HK-2 (cell line): Measurements from ENCODE around the gene MYADM.
"Not testable (repeated sequence)": the region's sequence is repeated elsewhere in the genome, so short reads cannot be mapped to it uniquely, and the experiment has no call there.

ENCODE experiments used
- DNase-seq: peaks from one replicate; pipeline ENCODE4 v3.0.0-alpha.2; 2018; ENCODE audit not compliant: unreplicated experiment

The MYADM gene

GRCh38 chr19:53868892-53869804 lies 1.5 kb downstream of the MYADM start:
- DNase-seq = peak; percentile 93

- not testable (repeated sequence) for DNase-seq
These were observed 2.3 kb downstream of the MYADM start for GRCh38 chr19:53869805-53870484.

- no peak for DNase-seq
These were observed 2.8 kb downstream of the MYADM start for GRCh38 chr19:53870485-53870844.

GRCh38 chr19:53871454-53871853 lies 3.8 kb downstream of the MYADM start:
- no peak for DNase-seq

- DNase-seq = no peak
These were observed 5.1 kb downstream of the MYADM start for GRCh38 chr19:53872762-53873161.

- DNase-seq = no peak
These were observed 6.3 kb downstream of the MYADM start for GRCh38 chr19:53873773-53874605.

- DNase-seq = no peak
These were observed 6.9 kb downstream of the MYADM start for GRCh38 chr19:53874606-53874990.

GRCh38 chr19:53875602-53876325 lies 8.1 kb downstream of the MYADM start:
- DNase-seq = no peak

- DNase-seq = no peak
These were observed 9.1 kb downstream of the MYADM start for GRCh38 chr19:53876651-53877224.

- no peak for DNase-seq
These were observed 9.7 kb downstream of the MYADM start for GRCh38 chr19:53877361-53877766.

GRCh38 chr19:53878776-53879139 lies 11.1 kb downstream of the MYADM start:
- no peak for DNase-seq

- peak; percentile 92 for DNase-seq
These were observed 11.7 kb downstream of the MYADM start for GRCh38 chr19:53879140-53880081.

GRCh38 chr19:53880711-53881481 lies 13.2 kb downstream of the MYADM start:
- no peak for DNase-seq

GRCh38 chr19:53881482-53882390 lies 14.1 kb downstream of the MYADM start, which contains the start of gene PRKCG:
Gene PRKCG (plus strand): TSS chr19:53882197. CDS start chr19:53882495, 298 bp downstream.
- DNase-seq = peak; percentile 25

GRCh38 chr19:53882391-53883050 lies 14.8 kb downstream of the MYADM start:
- no peak for DNase-seq

- no peak for DNase-seq
These were observed 15.6 kb downstream of the MYADM start for GRCh38 chr19:53883231-53883661.

- no peak for DNase-seq
These were observed 16.1 kb downstream of the MYADM start for GRCh38 chr19:53883741-53884140.

- no peak for DNase-seq
These were observed 16.6 kb downstream of the MYADM start for GRCh38 chr19:53884256-53884655.
